ENCODE measurements around the gene KRT82. TPM values are rescaled to one million over a fixed set of nuclear protein-coding genes. Genes with fewer than 3 reads are reported as not detected.

The KRT82 gene
- total RNA-seq, 4 donors from 2014 or later, result not detected

DNA sequence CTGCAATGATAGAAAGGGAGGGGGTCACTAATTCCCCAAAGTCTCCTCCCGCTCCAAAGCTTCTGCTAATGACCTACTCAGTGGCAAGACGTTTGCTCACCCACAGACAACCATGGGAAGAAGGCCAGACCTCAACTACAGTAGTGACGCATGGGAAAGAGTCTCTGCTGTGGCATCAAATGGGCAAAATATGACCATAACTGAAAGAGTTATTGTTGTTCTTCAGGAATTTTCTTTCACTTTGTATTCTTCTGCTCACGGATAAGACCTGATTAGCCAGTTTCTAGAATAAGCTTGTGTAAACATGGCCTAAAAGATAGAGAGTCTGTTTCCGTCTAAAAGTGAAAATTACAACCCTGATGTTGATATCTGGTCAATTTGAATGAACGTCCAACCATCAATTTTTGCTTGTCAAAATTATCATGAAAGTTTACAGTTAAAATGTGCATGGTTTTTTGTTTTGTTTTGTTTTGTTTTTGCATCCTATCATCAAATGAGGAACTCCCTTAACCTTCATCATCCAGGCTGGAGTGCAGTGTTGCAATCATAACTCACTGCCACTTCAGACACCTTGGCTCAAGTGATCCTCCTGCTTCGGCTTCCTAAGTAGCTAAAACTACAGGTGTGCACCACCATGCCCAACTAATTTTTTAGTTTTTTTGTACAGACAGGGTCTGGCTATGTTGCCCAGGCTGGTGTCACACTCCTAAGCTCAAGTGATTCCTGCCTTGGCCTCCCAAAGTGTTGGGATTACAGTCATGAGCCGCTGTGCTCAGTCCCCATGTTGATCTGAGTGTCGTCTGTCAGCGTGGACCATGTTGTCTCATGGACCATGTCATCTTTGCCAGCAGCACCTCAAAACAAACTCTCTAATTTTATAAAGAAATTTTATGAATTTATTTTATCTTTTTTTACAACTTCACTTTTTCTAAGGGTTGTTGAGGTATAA is 38.8 kb upstream of the KRT82 start:
- Histone ChIP-seq H3K36me3 (no peaks in the 10 kb centered on the region), H3K9me3 (no peaks in the 10 kb centered on the region), H3K4me1 (no peaks in the 10 kb centered on the region), H3K27me3 (no peaks in the 10 kb centered on the region), H3K27ac (no peak overlapping the region), H3K4me3 (no peak overlapping the region)
- 60 to 66% methylated on average over 7 to 10 of the region's 10 CpGs for WGBS, 2 donors (ENCODE audit: low coverage in 1 of 2)
- no peak for DNase-seq
- intact Hi-C loops (cut with DNase I; ENCODE audit: low total_unique reads) (no loop called here), in situ Hi-C loops (cut with MboI; ENCODE audit: low pct_ligation_motif_present in 1 of 4, low pct_unique_long_range_greater_than_20kb in 1 of 4, low sequenced_read_pairs in 3 of 4) (no loop called here)
- TF ChIP-seq EP300 (IDR thresholded peaks at IDR 0.05; ENCODE audit: low read depth) (no peak), POLR2AphosphoS5 (IDR thresholded peaks at IDR 0.05) (no peak), POLR2A (IDR thresholded peaks at IDR 0.05) (no peak)
- TF ChIP-seq, protein P1, sequence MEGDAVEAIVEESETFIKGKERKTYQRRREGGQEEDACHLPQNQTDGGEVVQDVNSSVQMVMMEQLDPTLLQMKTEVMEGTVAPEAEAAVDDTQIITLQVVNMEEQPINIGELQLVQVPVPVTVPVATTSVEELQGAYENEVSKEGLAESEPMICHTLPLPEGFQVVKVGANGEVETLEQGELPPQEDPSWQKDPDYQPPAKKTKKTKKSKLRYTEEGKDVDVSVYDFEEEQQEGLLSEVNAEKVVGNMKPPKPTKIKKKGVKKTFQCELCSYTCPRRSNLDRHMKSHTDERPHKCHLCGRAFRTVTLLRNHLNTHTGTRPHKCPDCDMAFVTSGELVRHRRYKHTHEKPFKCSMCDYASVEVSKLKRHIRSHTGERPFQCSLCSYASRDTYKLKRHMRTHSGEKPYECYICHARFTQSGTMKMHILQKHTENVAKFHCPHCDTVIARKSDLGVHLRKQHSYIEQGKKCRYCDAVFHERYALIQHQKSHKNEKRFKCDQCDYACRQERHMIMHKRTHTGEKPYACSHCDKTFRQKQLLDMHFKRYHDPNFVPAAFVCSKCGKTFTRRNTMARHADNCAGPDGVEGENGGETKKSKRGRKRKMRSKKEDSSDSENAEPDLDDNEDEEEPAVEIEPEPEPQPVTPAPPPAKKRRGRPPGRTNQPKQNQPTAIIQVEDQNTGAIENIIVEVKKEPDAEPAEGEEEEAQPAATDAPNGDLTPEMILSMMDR (IDR thresholded peaks at IDR 0.05), result no peak

DNA sequence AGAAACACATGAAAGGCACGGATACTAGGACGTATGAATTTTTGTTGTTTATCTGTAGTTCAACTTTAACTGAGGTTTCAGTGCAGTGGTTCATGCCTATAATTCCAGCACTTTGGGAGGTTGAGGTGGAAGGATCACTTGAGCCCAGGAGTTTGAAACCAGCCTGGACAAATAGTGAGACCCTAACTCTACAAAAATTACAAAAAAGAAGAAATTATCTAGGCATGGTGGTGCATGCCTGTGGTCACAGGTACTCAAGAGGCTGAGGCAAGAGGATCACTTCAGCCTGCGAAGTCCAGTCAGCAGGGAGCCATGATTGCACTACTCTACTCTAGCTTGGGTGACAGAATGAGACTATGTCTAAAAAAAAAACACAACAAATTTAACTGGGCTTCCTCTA is 37.8 kb upstream of the KRT82 start:
- intact Hi-C loops (cut with DNase I; ENCODE audit: low total_unique reads) (no loop called here), in situ Hi-C loops (cut with MboI; ENCODE audit: low pct_ligation_motif_present in 1 of 4, low pct_unique_long_range_greater_than_20kb in 1 of 4, low sequenced_read_pairs in 3 of 4) (no loop called here)
- no peaks in the 10 kb centered on the region for H3K9me3 ChIP-seq
- no peak for DNase-seq
- 90 to 100% methylated on average over 1 to 3 of the region's 3 CpGs for WGBS, 2 donors (ENCODE audit: low coverage in 1 of 2)
- H3K27me3 ChIP-seq, result no peaks in the 10 kb centered on the region
- H3K4me1 ChIP-seq, result no peaks in the 10 kb centered on the region
- H3K27ac ChIP-seq, result no peak overlapping the region
- no peak overlapping the region for H3K4me3 ChIP-seq
- no peaks in the 10 kb centered on the region for H3K36me3 ChIP-seq
- TF ChIP-seq EP300 (IDR thresholded peaks at IDR 0.05; ENCODE audit: low read depth) (no peak), POLR2AphosphoS5 (IDR thresholded peaks at IDR 0.05) (no peak), POLR2A (IDR thresholded peaks at IDR 0.05) (no peak)
- TF ChIP-seq, protein P1 (IDR thresholded peaks at IDR 0.05), result no peak

DNA sequence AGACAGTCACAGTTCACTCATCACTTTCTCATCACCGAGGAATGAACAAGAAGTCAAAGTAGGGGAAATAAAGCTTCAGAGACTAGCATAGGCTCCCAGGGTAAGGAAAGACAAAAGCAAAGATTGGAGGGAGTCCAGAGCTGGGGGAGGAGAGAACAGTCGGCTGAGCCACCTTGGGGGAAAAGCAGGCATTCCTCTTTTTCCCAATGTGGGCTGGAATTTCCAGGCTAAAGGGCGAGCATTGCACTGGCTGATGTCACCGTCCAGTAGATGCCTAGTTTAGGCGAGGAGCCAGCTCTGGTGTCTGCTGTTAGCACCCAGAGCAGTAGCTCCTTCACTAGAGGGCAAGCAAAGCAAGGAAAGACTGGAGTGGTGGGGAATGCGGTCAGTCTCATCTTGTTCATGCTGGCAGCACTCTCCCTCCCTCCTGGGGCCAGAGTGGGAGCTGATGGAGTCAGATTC is 36.5 kb upstream of the KRT82 start:
- no peaks in the 10 kb centered on the region for H3K36me3 ChIP-seq
- no peak for DNase-seq
- no peak overlapping the region for H3K27ac ChIP-seq
- H3K9me3 ChIP-seq, result no peaks in the 10 kb centered on the region
- H3K4me3 ChIP-seq, result no peak overlapping the region
- 38 to 79% methylated on average over 2 to 6 of the region's 6 CpGs for WGBS, 2 donors (ENCODE audit: low coverage in 1 of 2)
- intact Hi-C loops (cut with DNase I; ENCODE audit: low total_unique reads), result no loop called here
- H3K4me1 ChIP-seq, result peaks cover 0 to 1% (median 0%) of the 10 kb centered on the region in 4 donors
- in situ Hi-C loops (cut with MboI; ENCODE audit: low pct_ligation_motif_present in 1 of 4, low pct_unique_long_range_greater_than_20kb in 1 of 4, low sequenced_read_pairs in 3 of 4), result no loop called here
- no peaks in the 10 kb centered on the region for H3K27me3 ChIP-seq
- no peak for TF ChIP-seq POLR2AphosphoS5 (IDR thresholded peaks at IDR 0.05)
- TF ChIP-seq, protein P1 (IDR thresholded peaks at IDR 0.05), result no peak
- no peak for TF ChIP-seq POLR2A (IDR thresholded peaks at IDR 0.05)
- TF ChIP-seq EP300 (IDR thresholded peaks at IDR 0.05; ENCODE audit: low read depth), result no peak

DNA sequence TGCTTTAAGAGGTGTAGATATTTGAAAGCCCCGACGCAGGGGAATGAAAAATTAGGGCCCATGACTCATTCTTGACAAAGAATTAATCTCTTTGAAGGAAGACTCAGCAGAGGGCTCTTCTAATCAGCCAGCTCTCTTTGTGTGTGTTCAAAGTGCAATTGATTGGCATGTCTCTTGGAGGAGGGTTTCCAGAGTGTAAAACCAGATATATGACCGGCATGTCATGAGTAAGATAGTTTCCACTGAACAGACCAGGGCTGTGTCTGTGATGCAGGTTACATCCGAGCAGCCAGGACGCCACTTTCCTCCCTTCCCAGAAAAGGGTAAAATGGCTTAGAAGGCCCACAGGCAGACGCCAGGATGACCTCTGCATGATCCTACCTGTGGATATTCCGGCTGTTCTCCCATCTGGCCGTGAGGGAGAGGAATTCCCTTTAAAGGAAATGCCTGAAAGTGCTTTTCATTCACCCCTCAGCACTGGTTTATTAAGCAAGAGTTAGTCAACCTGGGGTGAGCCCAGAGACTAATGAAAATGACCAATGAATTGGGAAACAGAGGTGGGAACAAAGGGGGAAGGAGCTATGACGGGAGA is 35.3 kb upstream of the KRT82 start:
- DNase-seq, result no peak
- no peak for TF ChIP-seq POLR2A (IDR thresholded peaks at IDR 0.05)
- no peak for TF ChIP-seq EP300 (IDR thresholded peaks at IDR 0.05; ENCODE audit: low read depth)
- TF ChIP-seq POLR2AphosphoS5 (IDR thresholded peaks at IDR 0.05), result no peak
- TF ChIP-seq, protein P1 (IDR thresholded peaks at IDR 0.05), result no peak
- no peaks in the 10 kb centered on the region for H3K27me3 ChIP-seq
- in situ Hi-C loops (cut with MboI; ENCODE audit: low pct_ligation_motif_present in 1 of 4, low pct_unique_long_range_greater_than_20kb in 1 of 4, low sequenced_read_pairs in 3 of 4) (no loop called here), intact Hi-C loops (cut with DNase I; ENCODE audit: low total_unique reads) (no loop called here)
- no peaks in the 10 kb centered on the region for H3K9me3 ChIP-seq
- H3K4me3 ChIP-seq, result no peak overlapping the region
- no peak overlapping the region for H3K27ac ChIP-seq
- H3K4me1 ChIP-seq, result peaks cover 0 to 13% (median 3%) of the 10 kb centered on the region in 4 donors
- WGBS, 2 donors (ENCODE audit: low coverage in 1 of 2), result 70 to 83% methylated on average over 5 to 9 of the region's 9 CpGs
- H3K36me3 ChIP-seq, result no peaks in the 10 kb centered on the region

All from transverse colon (tissue), 4 donors.